Sigmoid colon (tissue), 7 donors: ENCODE data around the gene SMTNL1. TPM values are rescaled to one million over a fixed set of nuclear protein-coding genes. Genes with fewer than 3 reads are reported as not detected.

Experiments
- DNase-seq: peaks from one replicate; pipeline ENCODE4 v3.0.0-alpha.2; 2019
- H3K27ac ChIP-seq, 4 donors: fragments of 200-600 bp; sonication (generic); one replicate each; pipeline ENCODE4 v1.5.1; 2016 to 2019; ENCODE audit warnings: mild to moderate bottlenecking in 1 of 4
- H3K27me3 ChIP-seq, 3 donors: fragments of 200-600 bp; sonication (generic); one replicate each; pipeline ENCODE4 v1.5.1; 2019; ENCODE audit warnings: mild to moderate bottlenecking in 1 of 3
- H3K36me3 ChIP-seq, 4 donors: fragments of 200-600 bp; sonication (generic); one replicate each; pipeline ENCODE4 v1.5.1; 2016 to 2019
- H3K4me1 ChIP-seq, 4 donors: fragments of 200-600 bp; sonication (generic); one replicate each; pipeline ENCODE4 v1.5.1; 2017 to 2019
- H3K4me3 ChIP-seq, 4 donors: fragments of 200-600 bp; sonication (generic); one replicate each; pipeline ENCODE4 v1.5.1; 2017 to 2019; ENCODE audit warnings: mild to moderate bottlenecking in 2 of 4, moderate library complexity in 1 of 4
- H3K9me3 ChIP-seq, 4 donors: fragments of 200-600 bp in 3 of 4; sonication (generic) in 3 of 4; one replicate each; pipeline versions ENCODE4 v1.5.1 to v1.6.1; 2013 to 2019
- CTCF ChIP-seq, 4 experiments: fragments of 450-650 bp in 3 of 4; fragments of 200-600 bp in 1 of 4; IDR thresholded peaks; one replicate each; pipeline ENCODE4 v1.5.1; 2016 to 2019; ENCODE audit warnings: antibody characterized with exemption in 4 of 4, mild to moderate bottlenecking in 3 of 4, moderate library complexity in 2 of 4
- EP300 ChIP-seq, 4 donors: sonication (generic); formaldehyde crosslinking; IDR thresholded peaks; one replicate each; pipeline ENCODE4 v1.6.1; 2017; ENCODE audit warnings: antibody characterized with exemption in 4 of 4
- POLR2A ChIP-seq, 2 donors: fragments of 450-650 bp; IDR thresholded peaks; one replicate each; pipeline ENCODE4 v1.6.1; 2016; ENCODE audit warnings: antibody characterized with exemption in 2 of 2, mild to moderate bottlenecking in 2 of 2, moderate library complexity in 2 of 2
- POLR2AphosphoS5 ChIP-seq, 4 donors: sonication (generic); formaldehyde crosslinking; IDR thresholded peaks; one replicate each; pipeline ENCODE4 v1.6.1; 2017; ENCODE audit warnings: antibody characterized with exemption in 4 of 4
- WGBS, 2 donors: extraction: QIAGEN DNeasy Blood & Tissue Kit; methylation state at CpG; one replicate each; pipeline ENCODE4 v1.1.7; 2013; 5-methylcytosine and 5-hydroxymethylcytosine counted together
- intact Hi-C: fragments of 100-400 bp; cut with DNase I; formaldehyde crosslinking; loops from one replicate; pipeline ENCODE4 v1.15.1; 2023
- polyA plus RNA-seq, 3 donors: library from polyadenylated mRNA; stranded (reverse); fragments of 200-250 nt; gene quantifications; one replicate each; pipeline ENCODE4 v1.2.3, GENCODE V29; 2013
- total RNA-seq, 4 donors: library from RNA; depleted of rRNA; stranded (reverse); fragments of >200 nt; gene quantifications; one replicate each; pipeline ENCODE4 v1.1.0, GENCODE V29; 2016
- donor health status: healthy with polysubstance abuse.
- donor health status: Bipolar disorder and iron deficiency.
- donor health status: healthy.

SMTNL1 gene
- total and polyA plus RNA-seq, 7 donors: not detected

GRCh38 chr11:57497303-57498247 lies 39.8 kb upstream of the SMTNL1 start:
- peaks cover 2 to 23% (median 19%) of the 10 kb centered on the region in 4 donors for H3K4me1 ChIP-seq
- H3K27ac ChIP-seq: no peak overlapping the region
- WGBS, 2 donors: 95 to 96% methylated on average over 15 of the region's 15 CpGs
- no peaks in the 10 kb centered on the region for H3K27me3 ChIP-seq
- TF ChIP-seq POLR2AphosphoS5 (IDR thresholded peaks at IDR 0.05): no peak
- no peak for TF ChIP-seq POLR2A (IDR thresholded peaks at IDR 0.05)
- no peak for TF ChIP-seq CTCF (IDR thresholded peaks at IDR 0.05)
- TF ChIP-seq EP300 (IDR thresholded peaks at IDR 0.05): no peak
- no peak overlapping the region for H3K4me3 ChIP-seq
- DNase-seq: no peak
- intact Hi-C loops: loop anchor here (5.0 kb wide), 1 partner anchor 40 kb away; no protein-coding TSS in a partner anchor
- H3K36me3 ChIP-seq: peaks cover 0 to 38% (median 5%) of the 10 kb centered on the region in 4 donors
- no peaks in the 10 kb centered on the region for H3K9me3 ChIP-seq

- Histone ChIP-seq H3K9me3 (no peaks in the 10 kb centered on the region), H3K4me3 (no peak overlapping the region), H3K4me1 (peaks cover 2 to 23% (median 19%) of the 10 kb centered on the region in 4 donors), H3K36me3 (peaks cover 0 to 38% (median 5%) of the 10 kb centered on the region in 4 donors), H3K27ac (peak overlapping the region; percentile 77 to 80 (median 80)), H3K27me3 (no peaks in the 10 kb centered on the region)
- no peak for DNase-seq
- intact Hi-C loops: loop anchor here (5.0 kb wide), 1 partner anchor 41 kb away; no protein-coding TSS in a partner anchor
- 95 to 96% methylated on average over 6 of the region's 6 CpGs for WGBS, 2 donors
- TF ChIP-seq POLR2A (IDR thresholded peaks at IDR 0.05): no peak
- no peak for TF ChIP-seq EP300 (IDR thresholded peaks at IDR 0.05)
- TF ChIP-seq POLR2AphosphoS5 (IDR thresholded peaks at IDR 0.05): no peak
- no peak for TF ChIP-seq CTCF (IDR thresholded peaks at IDR 0.05)
These were observed 38.9 kb upstream of the SMTNL1 start for GRCh38 chr11:57498540-57498939.

- intact Hi-C loops: loop anchor here (5.0 kb wide), 1 partner anchor 42 kb away; no protein-coding TSS in a partner anchor
- H3K36me3 ChIP-seq: peaks cover 0 to 40% (median 5%) of the 10 kb centered on the region in 4 donors
These were observed 37.9 kb upstream of the SMTNL1 start for GRCh38 chr11:57499413-57499982.

More at GRCh38 chr11:57499413-57499982, 37.9 kb upstream of the SMTNL1 start:
- H3K27ac ChIP-seq: peak overlapping the region; percentile 77 to 80 (median 80)
- DNase-seq: peak; percentile 99
- peak overlapping the region; percentile 9 to 43 (median 34) for H3K4me3 ChIP-seq
- peaks cover 0 to 23% (median 19%) of the 10 kb centered on the region in 4 donors for H3K4me1 ChIP-seq
- H3K9me3 ChIP-seq: no peaks in the 10 kb centered on the region
- TF ChIP-seq EP300 (IDR thresholded peaks at IDR 0.05) (peak in 1 of 4 donors; percentile 56), POLR2A (IDR thresholded peaks at IDR 0.05) (no peak), CTCF (IDR thresholded peaks at IDR 0.05) (no peak), POLR2AphosphoS5 (IDR thresholded peaks at IDR 0.05) (peak in 3 of 4 donors; percentile 63 to 73 (median 66))
- 8 to 29% methylated on average over 35 of the region's 35 CpGs for WGBS, 2 donors
- H3K27me3 ChIP-seq: no peaks in the 10 kb centered on the region
